Measurements from ENCODE around the gene ITIH4. TPM values are rescaled to one million over a fixed set of nuclear protein-coding genes. Genes with fewer than 3 reads are reported as not detected.

The ITIH4 gene
- total and polyA plus RNA-seq, 2 of the 13 experiments (the other 11 are each of a cell fraction or from before 2014, with no cell fraction given): 2.7 to 5.3 TPM

DNA sequence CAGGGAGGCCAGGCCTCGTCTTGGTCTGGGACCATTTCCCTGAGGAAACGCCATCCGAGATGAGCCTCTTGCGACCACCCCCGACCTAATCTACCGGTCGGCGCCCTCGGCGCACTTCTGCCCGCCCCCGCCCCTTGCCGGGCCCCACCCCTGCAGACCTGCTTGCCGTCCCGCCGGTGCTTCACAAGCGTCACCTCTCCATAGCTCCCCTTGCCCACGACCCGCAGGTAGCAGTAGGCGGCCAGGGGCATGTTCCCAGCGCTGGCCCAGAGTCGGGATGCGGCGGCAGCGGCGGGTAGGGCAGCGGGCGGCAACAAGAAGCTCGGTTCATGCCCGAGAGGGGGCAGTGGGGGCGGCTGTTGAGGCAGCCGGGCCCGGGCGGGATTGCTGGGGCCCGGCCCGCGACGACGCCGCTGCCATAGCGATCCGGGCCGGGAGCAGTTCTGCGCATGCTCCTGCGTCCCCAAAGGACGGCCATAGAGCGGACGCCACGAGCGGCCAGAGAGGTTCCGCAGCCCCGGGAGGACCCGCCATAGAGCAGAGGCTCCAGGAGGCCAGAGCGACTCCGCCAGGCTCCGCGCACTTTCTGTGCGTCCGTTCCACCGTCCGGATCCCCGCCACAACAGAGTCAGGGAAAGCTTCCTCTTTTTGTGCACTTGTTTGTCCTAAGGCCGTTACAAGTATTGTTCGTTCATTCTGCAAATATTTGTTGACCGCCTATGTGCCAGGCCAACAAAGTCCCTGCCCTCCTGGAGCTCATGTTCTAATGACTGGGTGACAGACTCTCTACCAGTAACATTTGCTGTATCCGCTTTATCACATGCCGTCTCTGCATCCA is 59.8 kb downstream of the ITIH4 start, which contains the start of gene NEK4 (continued):
- TF ChIP-seq, protein P1, sequence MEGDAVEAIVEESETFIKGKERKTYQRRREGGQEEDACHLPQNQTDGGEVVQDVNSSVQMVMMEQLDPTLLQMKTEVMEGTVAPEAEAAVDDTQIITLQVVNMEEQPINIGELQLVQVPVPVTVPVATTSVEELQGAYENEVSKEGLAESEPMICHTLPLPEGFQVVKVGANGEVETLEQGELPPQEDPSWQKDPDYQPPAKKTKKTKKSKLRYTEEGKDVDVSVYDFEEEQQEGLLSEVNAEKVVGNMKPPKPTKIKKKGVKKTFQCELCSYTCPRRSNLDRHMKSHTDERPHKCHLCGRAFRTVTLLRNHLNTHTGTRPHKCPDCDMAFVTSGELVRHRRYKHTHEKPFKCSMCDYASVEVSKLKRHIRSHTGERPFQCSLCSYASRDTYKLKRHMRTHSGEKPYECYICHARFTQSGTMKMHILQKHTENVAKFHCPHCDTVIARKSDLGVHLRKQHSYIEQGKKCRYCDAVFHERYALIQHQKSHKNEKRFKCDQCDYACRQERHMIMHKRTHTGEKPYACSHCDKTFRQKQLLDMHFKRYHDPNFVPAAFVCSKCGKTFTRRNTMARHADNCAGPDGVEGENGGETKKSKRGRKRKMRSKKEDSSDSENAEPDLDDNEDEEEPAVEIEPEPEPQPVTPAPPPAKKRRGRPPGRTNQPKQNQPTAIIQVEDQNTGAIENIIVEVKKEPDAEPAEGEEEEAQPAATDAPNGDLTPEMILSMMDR (CRISPR knock-in tag; IDR thresholded peaks at IDR 0.05): peak; percentile 29
- TF ChIP-seq ZNF24 (IDR thresholded peaks at IDR 0.05) (no peak), TGIF2 (CRISPR knock-in tag; IDR thresholded peaks at IDR 0.05) (0 out of 2 replicates have a peak, but pooled peaks have one; percentile 8), RARA (CRISPR knock-in tag; IDR thresholded peaks at IDR 0.05) (peak; percentile 14; the same call in 1 of the 2 replicates), MXD4 (CRISPR knock-in tag; IDR thresholded peaks at IDR 0.05) (peak; percentile 37; the same call in 1 of the 2 replicates), FIP1L1 (IDR thresholded peaks at IDR 0.05; ENCODE audit: borderline replicate concordance, insufficient read depth, low read depth, low read length) (no peak), ZNF569 (CRISPR knock-in tag; IDR thresholded peaks at IDR 0.05; ENCODE audit: borderline replicate concordance) (peak; percentile 83; the same call in 1 of the 2 replicates), MIER3 (CRISPR knock-in tag; IDR thresholded peaks at IDR 0.05; ENCODE audit: borderline replicate concordance) (peak; percentile 53; the same call in 1 of the 2 replicates), ZNF670 (CRISPR knock-in tag; IDR thresholded peaks at IDR 0.05; ENCODE audit: borderline replicate concordance) (peak; percentile 86; the same call in 1 of the 2 replicates), HIVEP1 (CRISPR knock-in tag; IDR thresholded peaks at IDR 0.05) (no peak; the same call in 1 of the 2 replicates), GATAD1 (CRISPR knock-in tag; IDR thresholded peaks at IDR 0.05) (peak; percentile 88), SRY (CRISPR knock-in tag; IDR thresholded peaks at IDR 0.05) (peak; percentile 61; the same call in 1 of the 2 replicates)
- TF ChIP-seq, protein P2, sequence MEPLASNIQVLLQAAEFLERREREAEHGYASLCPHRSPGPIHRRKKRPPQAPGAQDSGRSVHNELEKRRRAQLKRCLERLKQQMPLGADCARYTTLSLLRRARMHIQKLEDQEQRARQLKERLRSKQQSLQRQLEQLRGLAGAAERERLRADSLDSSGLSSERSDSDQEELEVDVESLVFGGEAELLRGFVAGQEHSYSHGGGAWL (CRISPR knock-in tag; IDR thresholded peaks at IDR 0.05): peak; percentile 78
- TF ChIP-seq, protein P3, sequence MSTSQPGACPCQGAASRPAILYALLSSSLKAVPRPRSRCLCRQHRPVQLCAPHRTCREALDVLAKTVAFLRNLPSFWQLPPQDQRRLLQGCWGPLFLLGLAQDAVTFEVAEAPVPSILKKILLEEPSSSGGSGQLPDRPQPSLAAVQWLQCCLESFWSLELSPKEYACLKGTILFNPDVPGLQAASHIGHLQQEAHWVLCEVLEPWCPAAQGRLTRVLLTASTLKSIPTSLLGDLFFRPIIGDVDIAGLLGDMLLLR (CRISPR knock-in tag; IDR thresholded peaks at IDR 0.05): 0 out of 2 replicates have a peak, but pooled peaks have one; percentile 29
- TF ChIP-seq, protein P4, sequence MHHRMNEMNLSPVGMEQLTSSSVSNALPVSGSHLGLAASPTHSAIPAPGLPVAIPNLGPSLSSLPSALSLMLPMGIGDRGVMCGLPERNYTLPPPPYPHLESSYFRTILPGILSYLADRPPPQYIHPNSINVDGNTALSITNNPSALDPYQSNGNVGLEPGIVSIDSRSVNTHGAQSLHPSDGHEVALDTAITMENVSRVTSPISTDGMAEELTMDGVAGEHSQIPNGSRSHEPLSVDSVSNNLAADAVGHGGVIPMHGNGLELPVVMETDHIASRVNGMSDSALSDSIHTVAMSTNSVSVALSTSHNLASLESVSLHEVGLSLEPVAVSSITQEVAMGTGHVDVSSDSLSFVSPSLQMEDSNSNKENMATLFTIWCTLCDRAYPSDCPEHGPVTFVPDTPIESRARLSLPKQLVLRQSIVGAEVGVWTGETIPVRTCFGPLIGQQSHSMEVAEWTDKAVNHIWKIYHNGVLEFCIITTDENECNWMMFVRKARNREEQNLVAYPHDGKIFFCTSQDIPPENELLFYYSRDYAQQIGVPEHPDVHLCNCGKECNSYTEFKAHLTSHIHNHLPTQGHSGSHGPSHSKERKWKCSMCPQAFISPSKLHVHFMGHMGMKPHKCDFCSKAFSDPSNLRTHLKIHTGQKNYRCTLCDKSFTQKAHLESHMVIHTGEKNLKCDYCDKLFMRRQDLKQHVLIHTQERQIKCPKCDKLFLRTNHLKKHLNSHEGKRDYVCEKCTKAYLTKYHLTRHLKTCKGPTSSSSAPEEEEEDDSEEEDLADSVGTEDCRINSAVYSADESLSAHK (CRISPR knock-in tag; IDR thresholded peaks at IDR 0.05; ENCODE audit: borderline replicate concordance): no peak
- TF ChIP-seq, protein P5, sequence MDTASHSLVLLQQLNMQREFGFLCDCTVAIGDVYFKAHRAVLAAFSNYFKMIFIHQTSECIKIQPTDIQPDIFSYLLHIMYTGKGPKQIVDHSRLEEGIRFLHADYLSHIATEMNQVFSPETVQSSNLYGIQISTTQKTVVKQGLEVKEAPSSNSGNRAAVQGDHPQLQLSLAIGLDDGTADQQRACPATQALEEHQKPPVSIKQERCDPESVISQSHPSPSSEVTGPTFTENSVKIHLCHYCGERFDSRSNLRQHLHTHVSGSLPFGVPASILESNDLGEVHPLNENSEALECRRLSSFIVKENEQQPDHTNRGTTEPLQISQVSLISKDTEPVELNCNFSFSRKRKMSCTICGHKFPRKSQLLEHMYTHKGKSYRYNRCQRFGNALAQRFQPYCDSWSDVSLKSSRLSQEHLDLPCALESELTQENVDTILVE (CRISPR knock-in tag; IDR thresholded peaks at IDR 0.05): peak; percentile 92
- TF ChIP-seq, protein P6, sequence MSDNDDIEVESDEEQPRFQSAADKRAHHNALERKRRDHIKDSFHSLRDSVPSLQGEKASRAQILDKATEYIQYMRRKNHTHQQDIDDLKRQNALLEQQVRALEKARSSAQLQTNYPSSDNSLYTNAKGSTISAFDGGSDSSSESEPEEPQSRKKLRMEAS (IDR thresholded peaks at IDR 0.05): peak; percentile 80
- TF ChIP-seq, protein P7, sequence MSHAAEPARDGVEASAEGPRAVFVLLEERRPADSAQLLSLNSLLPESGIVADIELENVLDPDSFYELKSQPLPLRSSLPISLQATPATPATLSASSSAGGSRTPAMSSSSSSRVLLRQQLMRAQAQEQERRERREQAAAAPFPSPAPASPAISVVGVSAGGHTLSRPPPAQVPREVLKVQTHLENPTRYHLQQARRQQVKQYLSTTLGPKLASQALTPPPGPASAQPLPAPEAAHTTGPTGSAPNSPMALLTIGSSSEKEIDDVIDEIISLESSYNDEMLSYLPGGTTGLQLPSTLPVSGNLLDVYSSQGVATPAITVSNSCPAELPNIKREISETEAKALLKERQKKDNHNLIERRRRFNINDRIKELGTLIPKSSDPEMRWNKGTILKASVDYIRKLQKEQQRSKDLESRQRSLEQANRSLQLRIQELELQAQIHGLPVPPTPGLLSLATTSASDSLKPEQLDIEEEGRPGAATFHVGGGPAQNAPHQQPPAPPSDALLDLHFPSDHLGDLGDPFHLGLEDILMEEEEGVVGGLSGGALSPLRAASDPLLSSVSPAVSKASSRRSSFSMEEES (CRISPR knock-in tag; IDR thresholded peaks at IDR 0.05): peak; percentile 52
- TF ChIP-seq, protein P8, sequence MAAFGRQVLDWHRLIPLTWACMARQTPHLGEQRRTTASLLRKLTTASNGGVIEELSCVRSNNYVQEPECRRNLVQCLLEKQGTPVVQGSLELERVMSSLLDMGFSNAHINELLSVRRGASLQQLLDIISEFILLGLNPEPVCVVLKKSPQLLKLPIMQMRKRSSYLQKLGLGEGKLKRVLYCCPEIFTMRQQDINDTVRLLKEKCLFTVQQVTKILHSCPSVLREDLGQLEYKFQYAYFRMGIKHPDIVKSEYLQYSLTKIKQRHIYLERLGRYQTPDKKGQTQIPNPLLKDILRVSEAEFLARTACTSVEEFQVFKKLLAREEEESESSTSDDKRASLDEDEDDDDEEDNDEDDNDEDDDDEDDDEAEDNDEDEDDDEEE (CRISPR knock-in tag; IDR thresholded peaks at IDR 0.05): 0 out of 2 replicates have a peak, but pooled peaks have one; percentile 12

All from HepG2 (cell line).